ENCODE measurements around the gene RNF123.
"Not testable (repeated sequence)": the region's sequence is repeated elsewhere in the genome, so short reads cannot be mapped to it uniquely, and the experiment has no call there.

RNF123 gene

GRCh38 chr3:49683162-49683561 is 6.2 kb upstream of the RNF123 start:
- no peak for DNase-seq

- not testable (repeated sequence) for DNase-seq
Observed at GRCh38 chr3:49684453-49684852, 4.9 kb upstream of the RNF123 start.

- not testable (repeated sequence) for DNase-seq
Observed at GRCh38 chr3:49685103-49685502, 4.3 kb upstream of the RNF123 start.

- not testable (repeated sequence) for DNase-seq
Observed at GRCh38 chr3:49685846-49686245, 3.5 kb upstream of the RNF123 start.

GRCh38 chr3:49686346-49686745 is 3.0 kb upstream of the RNF123 start:
- DNase-seq: not testable (repeated sequence)

- DNase-seq: not testable (repeated sequence)
Observed at GRCh38 chr3:49686769-49687423, 2.5 kb upstream of the RNF123 start.

GRCh38 chr3:49687424-49687795 is 1.9 kb upstream of the RNF123 start:
- not testable (repeated sequence) for DNase-seq

- DNase-seq: not testable (repeated sequence)
Observed at GRCh38 chr3:49688338-49689045, 865 bp upstream of the RNF123 start.

GRCh38 chr3:49689908-49690624 is 709 bp downstream of the RNF123 start:
- DNase-seq: not testable (repeated sequence)

GRCh38 chr3:49690856-49691255 is 1.5 kb downstream of the RNF123 start:
- not testable (repeated sequence) for DNase-seq

- DNase-seq: not testable (repeated sequence)
Observed at GRCh38 chr3:49691481-49691880, 2.1 kb downstream of the RNF123 start.

GRCh38 chr3:49694409-49695070 is 5.2 kb downstream of the RNF123 start:
- not testable (repeated sequence) for DNase-seq

GRCh38 chr3:49695350-49696015 is 6.1 kb downstream of the RNF123 start:
- not testable (repeated sequence) for DNase-seq

- no peak for DNase-seq
Observed at GRCh38 chr3:49699281-49699979, 10.1 kb downstream of the RNF123 start.

- no peak for DNase-seq
Observed at GRCh38 chr3:49700014-49700413, 10.7 kb downstream of the RNF123 start.

- no peak for DNase-seq
Observed at GRCh38 chr3:49700453-49701128, 11.2 kb downstream of the RNF123 start.

- no peak for DNase-seq
Observed at GRCh38 chr3:49701388-49702077, 12.2 kb downstream of the RNF123 start.

- DNase-seq: no peak
Observed at GRCh38 chr3:49702672-49703071, 13.3 kb downstream of the RNF123 start.

GRCh38 chr3:49703443-49703927 is 14.1 kb downstream of the RNF123 start:
- DNase-seq: peak in 1 of 2 donors; percentile 31

GRCh38 chr3:49703956-49704355 is 14.6 kb downstream of the RNF123 start:
- no peak for DNase-seq
